IPS DF 19.7 (cell line): ENCODE measurements around the gene CASP6.

ENCODE experiments used
- DNase-seq: peaks from one replicate; pipeline ENCODE4 v3.0.0-alpha.2; 2013; ENCODE audit warnings: low read depth, low spot score

Gene CASP6

DNA sequence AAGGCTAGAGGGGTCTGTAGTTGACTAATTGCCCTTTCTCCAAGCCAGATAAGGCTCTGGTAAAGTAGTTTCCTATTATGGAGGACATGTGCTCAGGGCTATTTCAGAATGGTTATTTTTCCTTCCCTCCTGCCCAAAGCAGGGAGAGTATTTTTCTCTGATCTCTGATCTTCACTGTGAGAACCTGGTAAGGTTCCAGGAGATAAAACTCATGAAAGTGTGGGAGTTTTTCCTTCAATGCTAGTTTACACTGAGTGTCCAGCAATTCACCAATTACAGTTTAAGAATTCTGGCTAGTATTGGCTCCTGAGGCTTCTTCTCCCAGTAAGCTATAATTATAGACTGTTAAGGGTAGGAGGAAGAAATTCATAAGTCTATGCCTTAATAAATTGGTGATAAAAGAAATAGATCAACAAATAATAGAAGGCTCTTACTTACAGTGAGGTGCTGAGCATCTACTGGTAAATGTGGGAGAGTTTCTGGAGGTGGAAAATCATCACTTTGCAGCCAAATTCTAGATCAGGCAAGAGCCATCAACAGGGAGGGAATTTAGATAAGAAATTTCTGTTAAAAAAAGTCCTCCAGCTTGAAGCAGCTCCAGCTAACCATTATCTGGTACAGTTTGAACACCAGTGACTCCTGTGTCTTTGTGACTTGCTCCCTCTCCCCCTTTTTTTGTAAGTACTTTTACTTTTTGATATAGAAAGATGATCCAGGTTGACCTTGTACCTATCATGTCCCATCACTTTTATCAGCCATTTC lies 30.9 kb downstream of the CASP6 start:
- no peak for DNase-seq

DNA sequence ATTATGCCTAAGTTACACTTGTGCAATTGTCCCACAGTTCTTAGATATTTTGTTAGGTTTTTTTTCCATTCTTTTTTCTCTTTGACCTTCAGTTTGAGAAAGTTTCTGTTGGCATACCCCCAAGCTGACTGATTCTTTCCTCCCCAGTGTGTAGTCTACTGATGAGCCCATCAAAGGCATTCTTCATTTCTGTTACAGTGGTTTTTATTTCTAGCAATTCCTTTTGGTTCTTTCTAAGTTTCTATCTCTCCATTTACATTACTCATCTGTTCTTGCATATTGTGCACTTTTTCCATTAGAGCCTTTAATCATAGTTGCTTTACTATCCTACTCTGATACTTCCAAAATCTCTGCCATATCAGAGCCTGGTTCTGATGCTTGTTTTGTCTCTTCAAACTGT lies 31.9 kb downstream of the CASP6 start:
- DNase-seq: no peak

- DNase-seq: no peak
These were observed 37.3 kb downstream of the CASP6 start for GRCh38 chr4:109665783-109666485.

DNA sequence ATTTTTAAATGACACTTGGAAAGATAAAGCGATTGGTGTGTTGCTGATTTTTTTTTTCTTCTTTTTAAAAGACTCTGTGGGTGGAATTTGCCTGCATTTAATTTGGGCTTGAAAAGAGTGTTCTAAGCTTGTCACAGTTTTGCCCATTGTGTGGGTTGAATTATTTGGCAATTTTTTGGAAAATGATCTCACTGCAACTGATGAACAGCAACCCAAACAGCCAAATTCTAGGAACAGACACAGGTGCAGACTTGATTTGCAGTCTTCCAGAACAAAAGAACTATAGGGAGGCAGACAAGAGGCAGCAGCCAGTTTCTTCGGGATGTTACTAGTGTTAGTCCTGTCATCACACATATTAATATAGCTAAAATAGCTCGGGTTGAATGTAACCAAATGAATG lies 40.5 kb downstream of the CASP6 start:
- no peak for DNase-seq

- no peak for DNase-seq
These were observed 41.1 kb downstream of the CASP6 start for GRCh38 chr4:109662116-109662515.

DNA sequence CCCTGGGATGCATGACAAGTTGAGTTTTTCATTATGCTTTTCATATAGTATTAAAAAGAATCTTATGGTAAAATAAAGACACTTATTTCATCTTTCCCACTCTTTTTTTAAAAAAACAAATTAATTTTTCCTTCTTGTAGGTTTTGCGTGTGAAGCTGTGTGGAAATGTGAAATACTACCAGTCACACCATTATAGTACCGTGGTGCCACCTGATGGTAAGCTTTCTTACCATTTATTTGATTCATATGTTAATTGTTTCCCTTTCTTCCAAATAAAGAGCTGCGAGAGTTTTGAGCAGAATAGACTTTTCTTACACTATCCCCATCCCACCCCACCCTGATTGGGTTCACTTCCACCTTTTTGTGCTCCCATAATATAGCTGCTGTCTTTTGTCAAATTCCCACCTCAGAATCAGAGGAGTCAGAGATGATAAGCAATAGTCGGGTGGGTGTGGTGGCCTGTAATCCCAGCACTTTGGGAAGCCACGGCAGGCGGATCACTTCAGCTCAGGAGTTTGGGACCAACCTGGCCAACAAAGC lies 44.3 kb downstream of the CASP6 start:
- no peak for DNase-seq

DNA sequence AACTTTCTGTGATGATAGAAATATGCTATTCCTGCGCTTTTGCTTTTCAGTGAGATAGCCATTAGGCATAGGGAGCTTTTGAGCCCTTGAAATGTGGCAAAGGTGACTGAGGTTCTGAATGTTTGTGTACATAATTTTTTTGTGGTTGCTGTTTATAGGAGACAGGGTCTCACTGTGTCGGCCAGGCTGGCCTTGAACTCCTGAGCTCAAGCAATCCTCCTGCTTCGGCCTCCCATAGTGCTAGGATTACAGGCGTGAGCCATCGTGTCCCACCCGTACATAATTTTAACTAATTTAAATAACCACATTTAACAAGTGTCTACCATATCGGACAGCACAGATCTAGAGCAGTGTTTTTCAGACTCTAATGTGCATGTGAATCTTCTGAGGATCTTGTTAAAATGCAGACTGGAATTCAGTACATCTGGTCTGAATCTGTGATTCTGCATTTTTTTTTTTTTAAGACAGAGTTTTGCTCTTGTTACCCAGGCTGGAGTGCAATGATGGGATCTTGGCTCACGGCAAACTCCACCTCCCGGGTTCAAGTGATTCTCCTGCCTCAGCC lies 45.3 kb downstream of the CASP6 start:
- no peak for DNase-seq

DNA sequence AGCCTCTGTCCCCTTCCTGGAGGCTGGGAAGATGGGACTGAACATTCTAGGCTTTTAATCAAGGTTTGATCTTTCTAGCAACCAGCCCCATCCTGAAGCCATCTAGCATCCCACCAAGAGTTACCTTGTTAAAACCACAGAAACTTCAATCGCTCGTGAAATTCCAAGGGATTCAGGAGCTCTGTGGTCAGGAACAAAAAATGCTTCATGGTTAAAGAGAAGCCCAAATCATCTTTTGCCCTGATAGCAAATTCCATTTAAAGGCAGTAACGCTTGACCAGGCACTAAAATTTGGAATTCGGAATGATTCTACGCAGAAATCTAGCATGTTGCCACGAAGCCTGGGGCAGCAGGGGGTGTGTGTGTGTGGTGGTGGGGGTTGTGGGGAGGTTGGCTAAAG lies 47.8 kb downstream of the CASP6 start:
- no peak for DNase-seq

DNA sequence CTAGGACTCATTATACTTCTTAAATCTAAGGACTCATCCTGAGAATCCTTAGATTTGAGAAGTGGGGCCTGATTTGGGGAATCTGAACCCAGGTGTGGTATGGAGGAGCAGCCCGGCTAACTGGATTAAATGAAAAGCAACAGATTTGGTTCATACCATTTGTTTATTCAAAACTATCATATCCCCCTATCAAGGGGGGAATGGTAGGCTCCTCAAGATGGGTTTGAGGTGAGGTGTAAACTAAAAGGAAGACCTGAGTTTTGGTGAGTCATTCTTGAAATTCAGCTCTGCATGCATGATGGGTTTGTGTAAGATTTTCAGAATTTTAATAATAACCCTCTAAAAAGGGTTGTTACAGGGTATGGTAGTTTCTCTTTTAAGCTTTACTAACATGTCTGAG lies 53.4 kb downstream of the CASP6 start:
- no peak for DNase-seq

DNA sequence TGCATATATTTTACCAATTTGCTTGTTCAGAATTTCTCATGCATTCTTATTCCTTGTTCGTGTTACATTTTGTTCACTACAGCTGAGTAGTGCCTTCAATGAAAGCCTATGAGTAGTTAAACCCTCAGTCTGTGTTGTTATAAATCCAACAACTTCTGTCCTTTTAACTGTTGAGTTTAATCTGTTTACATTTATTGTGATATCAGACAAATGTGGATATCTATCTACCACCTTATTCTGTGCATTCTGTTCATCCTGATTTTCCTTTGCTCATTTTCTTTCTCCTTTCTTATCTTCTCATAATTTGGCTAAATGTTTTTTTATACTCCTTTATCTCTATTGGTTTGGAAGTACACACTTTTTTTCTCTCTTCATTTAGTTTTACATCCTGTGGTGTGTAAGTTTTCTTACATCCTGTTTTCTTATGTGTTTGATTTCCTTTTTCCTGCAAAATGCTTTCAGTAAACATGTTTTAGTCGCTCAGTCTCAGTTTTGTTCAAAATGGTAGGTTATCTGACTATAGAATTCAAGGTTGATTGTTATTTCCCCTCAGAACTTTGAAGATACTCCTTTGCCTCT lies 54.2 kb downstream of the CASP6 start:
- DNase-seq: no peak

DNA sequence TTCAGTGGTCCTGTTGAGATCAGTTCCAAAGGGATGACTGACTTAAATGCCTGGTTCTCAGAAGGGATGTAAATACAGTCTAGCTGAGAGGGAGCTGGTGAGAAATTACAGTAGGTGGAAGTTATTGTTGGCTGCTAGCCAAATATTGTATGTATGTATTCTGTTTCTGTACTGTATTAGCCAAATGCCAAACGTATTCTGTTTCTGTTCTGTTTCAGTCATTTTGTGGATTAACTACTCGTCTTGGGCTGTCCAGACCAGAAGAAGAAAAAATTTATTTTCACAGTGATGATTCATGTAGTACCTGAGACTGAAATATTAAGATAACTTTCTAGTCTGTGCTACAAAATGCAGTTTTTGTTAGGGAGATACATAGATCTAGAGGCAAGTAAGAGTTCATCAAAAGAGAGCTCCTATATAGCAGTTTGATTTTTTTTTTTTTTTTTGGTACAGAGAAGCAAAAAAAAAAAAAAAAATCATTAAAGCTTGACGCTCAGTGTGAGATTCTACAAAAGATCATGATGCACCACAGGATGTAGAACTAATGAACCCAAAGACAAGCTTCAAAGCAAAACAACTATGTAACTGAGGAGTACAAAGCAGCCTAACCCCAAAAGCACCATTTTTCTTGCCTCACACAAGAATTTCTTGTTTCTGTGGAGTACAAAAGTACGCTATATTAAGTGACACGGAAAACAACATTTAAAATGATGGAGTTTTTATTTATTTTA lies 54.8 kb downstream of the CASP6 start:
- DNase-seq: no peak

- no peak for DNase-seq
These were observed 57.2 kb downstream of the CASP6 start for GRCh38 chr4:109645874-109646710.

DNA sequence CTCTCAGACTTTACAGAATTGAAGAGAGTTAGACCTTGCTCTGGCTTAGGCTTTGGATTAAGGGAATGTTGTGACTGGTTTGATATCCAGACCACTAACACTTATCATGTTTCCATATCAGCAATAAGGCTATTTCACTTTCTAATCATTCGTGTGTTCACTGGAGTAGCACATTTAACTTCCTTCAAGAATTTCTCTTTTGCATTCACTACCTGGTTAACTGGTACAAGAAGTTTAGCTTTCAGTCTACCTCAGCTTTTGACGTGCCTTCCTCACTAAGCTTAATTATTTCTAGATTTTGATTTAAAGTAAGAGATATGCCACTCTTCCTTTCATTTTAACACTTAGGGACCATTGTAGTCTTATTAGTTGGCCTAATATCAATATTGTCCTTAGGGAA lies 62.6 kb downstream of the CASP6 start:
- DNase-seq: no peak
